Sciatic nerve (tissue), 1 donor: ENCODE measurements around the gene SERPINB11. TPM values are rescaled to one million over a fixed set of nuclear protein-coding genes. Genes with fewer than 3 reads are reported as not detected.

Experiments
- total RNA-seq: library from RNA; stranded (reverse); fragmentation: NEBNext Ultra II Directional; extraction: Animal tissue kit (Norgen Biotek cat#: 25700); gene quantifications from one replicate; pipeline ENCODE4 v1.2.1, GENCODE V29; 2021
- donor health status: DM: no; HTN: no; CAD: no.

SERPINB11 gene
- total RNA-seq, 1 donor from 2014 or later: not detected

Other genes starting within 250 kb of the SERPINB11 start
- not detected for gene SERPINB5, start 226.0 kb upstream of the SERPINB11 start, total RNA-seq
- gene SERPINB12, start 160.6 kb upstream of the SERPINB11 start, total RNA-seq: not detected
- gene SERPINB13, start 115.6 kb upstream of the SERPINB11 start, total RNA-seq: not detected
- gene SERPINB4, start 58.7 kb upstream of the SERPINB11 start, total RNA-seq: not detected
- gene SERPINB3, start 41.1 kb upstream of the SERPINB11 start, total RNA-seq: not detected
- 0.53 TPM for gene SERPINB7, start 72.5 kb downstream of the SERPINB11 start, total RNA-seq
- gene SERPINB2, start 184.7 kb downstream of the SERPINB11 start, total RNA-seq: 2.6 TPM
- not detected for gene SERPINB10, start 205.0 kb downstream of the SERPINB11 start, total RNA-seq
- 7.8 TPM for gene HMSD, start 246.3 kb downstream of the SERPINB11 start, total RNA-seq